Activated T-cell treated with anti-CD3 and anti-CD28 coated beads, Interleukin-2, amount 50 U/mL, for 48 hours (primary cell): ENCODE data around the gene ACER3.
"Not testable (repeated sequence)": the region's sequence is repeated elsewhere in the genome, so short reads cannot be mapped to it uniquely, and the experiment has no call there.

ENCODE experiments used
- DNase-seq, 2 experiments: peaks; one replicate each; pipeline ENCODE4 v3.0.0-alpha.2; 2020

ACER3 gene

GRCh38 chr11:76837696-76838677 lies 22.7 kb upstream of the ACER3 start:
- no peak for DNase-seq

DNA sequence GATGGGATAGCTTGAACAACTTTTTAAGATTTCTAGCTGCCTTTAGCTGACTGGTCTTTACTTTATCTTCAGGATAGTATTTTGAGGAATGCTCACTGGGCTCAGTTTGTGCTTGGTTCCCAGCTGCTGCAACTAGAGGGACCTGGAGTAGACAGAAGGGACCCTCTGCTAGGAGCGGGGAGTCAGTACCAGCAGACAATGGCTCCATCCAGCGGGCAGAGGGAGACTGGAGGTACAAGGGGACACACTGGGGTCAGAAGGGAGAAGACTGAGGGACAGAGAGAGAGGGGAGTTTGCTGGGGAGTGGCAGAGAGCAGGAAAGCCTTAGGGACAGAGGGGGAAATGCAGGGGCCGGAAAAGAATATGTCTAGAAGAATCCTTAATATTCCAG lies 22.0 kb upstream of the ACER3 start:
- no peak for DNase-seq

DNA sequence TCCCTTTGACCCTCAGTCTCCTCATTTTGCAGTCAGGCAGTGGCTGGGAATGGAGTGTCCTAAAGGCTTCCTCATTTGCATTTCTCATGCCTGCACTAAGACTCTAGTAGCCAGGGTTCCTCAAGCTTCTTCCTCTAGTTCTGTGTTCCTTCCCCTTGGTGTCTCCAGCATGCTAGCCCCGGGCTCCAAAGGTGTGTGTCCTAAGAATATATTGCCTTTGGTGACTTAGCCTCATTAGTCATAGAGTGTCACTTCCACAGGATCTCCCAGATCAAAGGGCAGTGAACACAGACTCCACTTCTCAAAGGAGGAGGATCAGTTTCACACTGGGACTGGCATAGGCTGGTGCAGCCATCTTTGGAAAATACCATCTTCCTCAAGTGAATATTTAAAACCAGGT lies 21.4 kb upstream of the ACER3 start:
- DNase-seq: no peak

DNA sequence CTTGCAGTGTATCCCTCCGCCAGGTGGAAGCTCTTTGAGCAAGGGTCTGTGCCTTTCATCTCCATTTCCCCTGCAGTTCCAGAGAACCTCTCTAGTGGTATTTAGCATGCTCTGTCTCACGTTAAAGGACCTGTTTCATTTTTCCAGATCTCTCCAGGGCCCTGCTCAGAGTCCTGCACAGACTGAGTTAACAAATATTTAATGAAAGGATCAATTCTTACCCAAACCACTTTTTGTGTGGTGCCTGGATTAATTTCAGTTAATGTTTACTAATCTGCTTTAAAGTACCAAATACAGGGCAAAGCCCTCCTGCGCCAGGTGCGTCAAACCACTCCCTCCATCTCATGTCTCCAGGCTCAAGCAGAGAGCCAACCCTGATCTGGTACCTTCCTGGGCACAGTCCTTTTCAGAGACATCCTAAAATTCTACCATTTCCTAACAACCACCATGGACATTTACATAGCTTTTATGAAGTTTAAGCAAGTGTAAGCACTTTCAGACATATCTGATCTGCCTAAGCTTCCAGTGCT lies 18.7 kb upstream of the ACER3 start:
- no peak for DNase-seq

GRCh38 chr11:76843907-76844306 lies 16.8 kb upstream of the ACER3 start:
- no peak for DNase-seq

DNA sequence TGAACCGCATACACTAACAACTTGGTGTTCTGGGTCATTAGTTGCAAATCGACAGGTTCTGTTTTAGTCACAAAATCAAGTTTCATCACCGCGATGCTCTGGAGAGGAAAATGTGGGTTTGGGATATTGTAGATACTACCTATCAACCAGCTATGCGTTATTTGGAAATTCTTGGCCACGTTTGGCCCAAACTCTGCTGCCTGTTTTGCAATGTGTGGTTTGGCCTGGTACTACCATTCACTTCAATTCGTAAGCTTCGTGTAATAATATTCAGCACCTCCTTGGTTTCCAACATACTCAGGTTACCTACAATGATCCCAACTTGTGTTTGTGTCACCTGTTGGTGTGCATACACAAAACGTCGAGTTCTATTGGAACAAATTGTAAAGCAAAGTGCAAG lies 16.2 kb upstream of the ACER3 start:
- no peak for DNase-seq

DNA sequence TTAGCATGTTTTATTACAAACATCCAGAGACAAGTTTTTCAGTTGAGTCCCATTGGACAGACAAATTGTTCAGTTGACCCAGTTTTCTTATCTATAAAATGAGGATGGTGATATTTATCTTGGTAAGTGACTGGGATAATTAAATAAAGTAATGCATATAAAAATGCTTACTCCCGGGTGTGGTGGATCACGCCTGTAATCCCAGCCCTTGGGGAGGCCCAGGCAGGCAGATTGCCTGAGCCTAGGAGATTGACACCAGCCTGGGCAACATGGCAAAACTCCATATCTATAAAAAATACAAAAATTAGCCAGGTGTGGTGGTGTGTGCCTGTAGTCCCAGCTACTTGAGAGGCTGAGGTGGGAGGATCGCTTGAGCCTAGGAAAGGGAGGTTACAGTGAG lies 15.6 kb upstream of the ACER3 start:
- no peak for DNase-seq

DNA sequence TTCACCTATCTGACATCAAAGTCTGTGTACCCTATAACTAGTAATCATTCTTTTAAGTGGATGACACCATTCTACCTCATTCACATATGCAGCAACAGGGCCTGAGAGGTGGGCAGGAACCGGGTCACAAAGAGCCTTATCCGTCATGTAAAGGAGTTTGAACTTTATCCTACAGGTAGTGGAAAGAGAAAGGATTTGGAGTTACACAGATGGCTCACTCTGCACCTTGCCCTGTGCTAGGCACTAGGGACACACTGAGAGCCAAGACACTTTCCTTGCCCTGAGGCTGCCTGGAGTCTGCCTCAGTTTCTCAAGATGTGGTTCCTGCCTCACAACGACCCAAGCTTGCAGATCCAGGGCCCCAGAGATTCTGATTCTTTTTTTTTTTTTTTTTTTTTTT lies 14.3 kb upstream of the ACER3 start:
- DNase-seq: no peak

- DNase-seq: no peak
Measured at GRCh38 chr11:76849376-76849775, 11.3 kb upstream of the ACER3 start.

- DNase-seq: no peak
Measured at GRCh38 chr11:76850130-76850529, 10.6 kb upstream of the ACER3 start.

- DNase-seq: no peak
Measured at GRCh38 chr11:76850815-76851214, 9.9 kb upstream of the ACER3 start.

DNA sequence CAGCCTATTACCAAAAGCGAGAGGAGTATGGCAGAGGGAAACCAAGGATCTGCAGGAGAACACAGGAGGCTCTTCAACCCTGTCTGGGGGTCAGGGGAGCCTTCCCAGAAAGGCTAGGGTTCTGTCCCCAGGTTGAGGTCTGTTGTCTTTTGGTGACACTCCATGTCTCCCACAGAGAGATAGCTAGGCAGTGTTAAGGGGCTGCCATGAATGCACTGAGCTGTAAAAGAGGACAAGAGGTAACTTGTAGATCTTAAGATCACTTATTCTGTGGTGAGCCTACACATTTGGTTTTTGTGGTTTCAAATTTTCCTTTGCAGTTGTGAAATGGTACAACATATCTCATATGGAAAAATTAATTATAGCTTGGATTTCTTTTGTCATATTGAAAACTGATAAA lies 6.0 kb upstream of the ACER3 start:
- no peak for DNase-seq

GRCh38 chr11:76855670-76856069 lies 5.0 kb upstream of the ACER3 start:
- not testable (repeated sequence) for DNase-seq

- no peak for DNase-seq
Measured at GRCh38 chr11:76856106-76856505, 4.6 kb upstream of the ACER3 start.

- no peak for DNase-seq
Measured at GRCh38 chr11:76856571-76856970, 4.1 kb upstream of the ACER3 start.

DNA sequence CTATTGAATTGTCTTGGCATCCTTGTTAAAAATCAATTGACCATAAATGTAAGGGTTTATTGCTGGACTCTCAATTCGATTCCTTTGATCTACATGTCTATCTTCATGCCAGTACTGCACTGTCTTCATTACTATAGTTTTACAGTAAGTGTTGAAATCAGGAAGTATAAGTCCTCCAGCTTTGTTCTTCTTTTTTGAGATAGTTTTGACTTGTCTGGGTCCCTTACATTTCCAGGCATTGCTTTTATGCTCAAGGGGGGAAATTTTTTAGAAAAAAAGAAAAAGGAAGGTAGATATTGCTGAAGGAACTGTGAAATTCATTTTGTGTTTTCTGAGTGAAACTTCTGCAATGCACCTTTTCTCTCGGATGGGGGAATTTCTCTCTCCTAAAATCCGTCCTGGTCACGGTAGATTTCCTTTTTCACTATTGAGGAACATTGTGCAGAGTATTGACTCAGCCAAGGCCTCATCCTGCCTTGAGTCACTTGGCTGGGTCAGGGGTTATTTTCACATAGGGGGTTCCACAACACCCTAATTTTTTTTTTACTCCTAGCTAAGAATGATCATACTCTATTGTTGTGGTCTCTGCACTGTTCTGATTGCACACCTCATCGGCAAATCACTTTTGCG lies 2.8 kb upstream of the ACER3 start:
- DNase-seq: no peak

GRCh38 chr11:76859708-76860227 lies 950 bp upstream of the ACER3 start:
- DNase-seq: no peak

GRCh38 chr11:76861490-76861953 lies 804 bp downstream of the ACER3 start:
- peak; percentile 21 to 24 for DNase-seq

GRCh38 chr11:76862794-76863193 lies 2.1 kb downstream of the ACER3 start:
- DNase-seq: not testable (repeated sequence)

DNA sequence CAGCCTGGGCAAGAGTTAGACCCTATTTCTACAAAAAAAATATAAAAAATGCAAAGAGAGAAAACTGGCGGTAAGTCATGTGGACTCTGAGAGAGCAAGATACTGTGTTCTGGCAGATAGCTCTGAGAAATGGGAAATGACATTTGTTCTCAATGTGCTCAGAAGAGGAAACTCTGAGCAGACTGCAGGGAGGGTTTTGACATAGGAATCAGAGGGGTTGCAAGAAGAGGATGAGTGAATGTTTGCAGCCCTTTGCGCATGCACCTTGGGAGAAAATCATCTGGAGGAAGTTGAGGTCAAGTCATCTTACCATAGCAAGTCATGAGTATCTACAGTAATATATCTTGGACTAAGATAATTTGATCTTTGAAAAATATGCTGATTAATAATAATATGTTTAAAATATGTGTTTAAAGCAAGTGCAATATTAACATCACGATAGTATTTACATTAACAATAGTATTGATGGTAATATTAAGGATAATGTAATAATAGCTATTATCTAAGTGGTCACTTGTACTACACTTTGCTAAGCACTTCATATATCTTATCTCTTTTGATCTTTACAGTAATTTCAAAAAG lies 2.6 kb downstream of the ACER3 start:
- DNase-seq: no peak

DNA sequence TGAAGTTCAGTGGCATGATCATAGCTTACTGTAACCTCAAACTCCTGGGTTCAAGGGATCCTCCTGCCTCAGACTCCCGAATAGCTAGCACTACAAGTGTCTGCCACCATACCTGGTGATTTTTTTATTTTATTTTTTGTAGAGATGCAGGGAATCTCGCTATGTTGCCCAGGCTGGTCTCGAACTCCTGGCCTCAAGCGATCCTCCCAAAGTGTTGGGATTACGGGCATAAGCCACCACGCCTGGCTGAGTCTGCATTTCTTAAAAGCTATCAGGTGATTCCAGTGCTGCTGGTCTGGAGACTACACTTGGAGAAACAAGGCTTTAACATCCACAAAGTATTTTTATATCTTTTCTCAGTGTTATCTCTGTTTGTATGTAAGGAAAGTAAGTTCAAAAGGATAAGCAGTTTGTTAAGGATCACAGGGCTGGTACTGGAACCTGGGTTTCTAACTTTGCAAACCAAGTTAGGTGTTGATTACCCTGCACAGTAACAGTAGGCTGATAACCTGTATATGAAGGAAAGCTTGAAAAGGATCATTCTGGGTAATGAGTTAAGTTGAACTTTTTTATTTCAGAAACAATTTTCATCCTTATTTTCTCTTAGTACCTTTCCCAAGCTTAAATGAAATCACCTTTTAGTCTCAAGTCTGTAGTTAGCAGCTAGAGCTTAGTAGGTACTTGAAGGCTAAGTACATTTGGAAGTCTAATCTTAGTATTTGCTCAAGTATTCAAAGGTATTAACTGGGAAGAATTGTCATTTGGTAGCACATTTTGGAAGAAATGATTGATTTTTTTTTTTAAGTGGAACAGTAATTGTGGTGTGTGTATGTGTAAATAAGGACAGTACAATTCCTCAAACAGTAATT lies 12.5 kb downstream of the ACER3 start:
- no peak for DNase-seq

GRCh38 chr11:76878014-76878413 lies 17.3 kb downstream of the ACER3 start:
- no peak for DNase-seq
